ENCODE measurements around the gene DCTN3. TPM values are rescaled to one million over a fixed set of nuclear protein-coding genes. Genes with fewer than 3 reads are reported as not detected.
A peak's percentile ranks its signal among the peaks of the same experiment; 100 is the strongest.

Gene DCTN3
- total and polyA plus RNA-seq, 2 donors from 2014 or later = 92.0 to 175 TPM

DNA sequence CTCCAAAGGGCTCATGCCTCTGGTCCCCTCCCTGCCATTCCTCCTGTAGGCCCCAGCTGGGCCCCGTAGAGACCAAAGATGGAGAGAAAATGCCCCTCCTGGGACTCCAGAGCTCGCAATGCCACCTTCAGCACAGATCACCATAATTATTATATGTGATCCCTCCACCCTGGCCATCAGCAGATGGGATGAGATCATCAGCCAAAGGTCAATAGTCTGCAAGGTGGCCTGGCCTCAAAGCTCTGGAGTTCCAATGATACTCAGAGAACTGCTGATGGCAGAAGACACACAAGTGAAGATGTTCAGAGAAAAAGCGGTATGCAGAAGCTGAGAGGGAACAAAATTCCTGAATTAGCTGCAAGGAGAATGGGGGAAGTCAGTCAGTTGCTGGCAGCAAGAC, 13.4 kb downstream of the DCTN3 start:
- intact Hi-C loops (cut with DNase I) = no loop called here
- no peak overlapping the region for H3K27ac ChIP-seq (ENCODE audit: low read depth in 2 of 2, low read length in 2 of 2)
- peaks cover 0 to 11% (median 8%) of the 10 kb centered on the region in 3 donors for H3K4me1 ChIP-seq (ENCODE audit: control insufficient read depth in 2 of 3, insufficient read depth in 2 of 3, low read depth in 1 of 3, low read length in 3 of 3)
- no peak overlapping the region for H3K4me3 ChIP-seq (ENCODE audit: low read length in 3 of 3)
- no peaks in the 10 kb centered on the region for H3K36me3 ChIP-seq (ENCODE audit: control insufficient read depth in 2 of 3, insufficient read depth in 3 of 3, low read length in 3 of 3)
- no peaks in the 10 kb centered on the region for H3K9me3 ChIP-seq (ENCODE audit: control insufficient read depth in 2 of 3, insufficient read depth in 1 of 3, low read length in 3 of 3)
- TF ChIP-seq, protein P1, sequence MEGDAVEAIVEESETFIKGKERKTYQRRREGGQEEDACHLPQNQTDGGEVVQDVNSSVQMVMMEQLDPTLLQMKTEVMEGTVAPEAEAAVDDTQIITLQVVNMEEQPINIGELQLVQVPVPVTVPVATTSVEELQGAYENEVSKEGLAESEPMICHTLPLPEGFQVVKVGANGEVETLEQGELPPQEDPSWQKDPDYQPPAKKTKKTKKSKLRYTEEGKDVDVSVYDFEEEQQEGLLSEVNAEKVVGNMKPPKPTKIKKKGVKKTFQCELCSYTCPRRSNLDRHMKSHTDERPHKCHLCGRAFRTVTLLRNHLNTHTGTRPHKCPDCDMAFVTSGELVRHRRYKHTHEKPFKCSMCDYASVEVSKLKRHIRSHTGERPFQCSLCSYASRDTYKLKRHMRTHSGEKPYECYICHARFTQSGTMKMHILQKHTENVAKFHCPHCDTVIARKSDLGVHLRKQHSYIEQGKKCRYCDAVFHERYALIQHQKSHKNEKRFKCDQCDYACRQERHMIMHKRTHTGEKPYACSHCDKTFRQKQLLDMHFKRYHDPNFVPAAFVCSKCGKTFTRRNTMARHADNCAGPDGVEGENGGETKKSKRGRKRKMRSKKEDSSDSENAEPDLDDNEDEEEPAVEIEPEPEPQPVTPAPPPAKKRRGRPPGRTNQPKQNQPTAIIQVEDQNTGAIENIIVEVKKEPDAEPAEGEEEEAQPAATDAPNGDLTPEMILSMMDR (IDR thresholded peaks at IDR 0.05; ENCODE audit: borderline replicate concordance, extremely low read depth, insufficient read depth) = no peak
- FAIRE-seq = no peak
- H3K9ac ChIP-seq (ENCODE audit: low read length in 3 of 3) = no peak overlapping the region
- no peak for DNase-seq
- H3K27me3 ChIP-seq (ENCODE audit: control insufficient read depth, insufficient read depth, low read length) = no peaks in the 10 kb centered on the region

DNA sequence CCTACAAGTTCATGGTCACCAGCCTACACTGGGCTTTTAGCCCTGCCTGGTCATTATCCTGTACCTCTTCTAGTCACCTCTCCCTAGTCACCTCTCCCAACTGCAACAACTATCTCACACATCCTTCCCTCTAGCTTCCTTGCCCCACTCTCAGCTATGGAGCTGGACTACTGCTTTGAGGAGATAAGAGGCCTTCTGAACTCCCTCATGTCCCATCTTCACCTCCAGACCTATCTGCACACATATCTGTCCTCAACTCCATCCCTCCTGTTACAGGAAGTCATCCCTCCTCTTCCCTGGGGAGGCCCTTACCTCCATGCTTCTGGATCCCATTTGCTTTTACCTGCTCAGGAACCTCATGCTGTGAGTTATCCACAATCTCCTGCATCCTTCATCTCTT, 14.1 kb downstream of the DCTN3 start:
- TF ChIP-seq, protein P1 (IDR thresholded peaks at IDR 0.05; ENCODE audit: borderline replicate concordance, extremely low read depth, insufficient read depth) = no peak
- H3K27ac ChIP-seq (ENCODE audit: low read depth in 2 of 2, low read length in 2 of 2) = no peak overlapping the region
- H3K4me1 ChIP-seq (ENCODE audit: control insufficient read depth in 2 of 3, insufficient read depth in 2 of 3, low read depth in 1 of 3, low read length in 3 of 3) = peaks cover 0 to 7% (median 4%) of the 10 kb centered on the region in 3 donors
- no peaks in the 10 kb centered on the region for H3K27me3 ChIP-seq (ENCODE audit: control insufficient read depth, insufficient read depth, low read length)
- no peaks in the 10 kb centered on the region for H3K36me3 ChIP-seq (ENCODE audit: control insufficient read depth in 2 of 3, insufficient read depth in 3 of 3, low read length in 3 of 3)
- FAIRE-seq (no peak), DNase-seq (no peak)
- H3K9me3 ChIP-seq (ENCODE audit: control insufficient read depth in 2 of 3, insufficient read depth in 1 of 3, low read length in 3 of 3) = no peaks in the 10 kb centered on the region
- H3K4me3 ChIP-seq (ENCODE audit: low read length in 3 of 3) = no peak overlapping the region
- intact Hi-C loops (cut with DNase I) = no loop called here
- H3K9ac ChIP-seq (ENCODE audit: low read length in 3 of 3) = no peak overlapping the region

DNA sequence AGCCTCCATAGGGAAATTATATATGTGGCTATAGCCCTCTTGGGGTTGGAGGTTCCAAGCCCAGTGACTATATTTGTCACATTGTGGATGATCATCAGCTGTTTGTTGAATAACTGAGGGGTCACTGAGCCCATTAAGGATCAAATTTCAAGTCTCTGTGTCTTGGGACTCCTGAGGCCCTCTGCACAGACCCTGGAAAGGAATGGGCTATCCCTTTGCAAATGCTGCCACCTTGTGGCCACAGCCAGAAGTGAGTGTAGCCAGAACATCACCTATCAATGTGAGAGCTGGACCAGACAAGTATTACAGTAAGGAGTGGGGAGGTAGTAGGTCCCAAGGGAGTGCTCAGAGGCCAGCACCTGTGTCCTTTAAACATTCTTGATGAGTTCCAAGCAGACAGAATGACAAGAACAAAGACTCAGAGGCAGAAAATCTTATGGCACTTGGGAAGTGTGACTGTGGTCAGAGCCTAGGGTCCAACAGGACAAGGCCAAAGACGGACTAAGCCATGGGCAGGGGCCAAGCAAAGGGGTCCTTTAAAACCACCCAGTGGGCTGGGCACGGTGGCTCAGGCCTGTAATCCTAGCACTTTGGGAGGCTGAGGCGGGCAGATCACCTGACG, 16.6 kb downstream of the DCTN3 start:
- Histone ChIP-seq H3K9me3 (ENCODE audit: control insufficient read depth in 2 of 3, insufficient read depth in 1 of 3, low read length in 3 of 3) (no peaks in the 10 kb centered on the region), H3K27ac (ENCODE audit: low read depth in 2 of 2, low read length in 2 of 2) (no peak overlapping the region), H3K27me3 (ENCODE audit: control insufficient read depth, insufficient read depth, low read length) (no peaks in the 10 kb centered on the region), H3K36me3 (ENCODE audit: control insufficient read depth in 2 of 3, insufficient read depth in 3 of 3, low read length in 3 of 3) (no peaks in the 10 kb centered on the region), H3K4me3 (ENCODE audit: low read length in 3 of 3) (no peak overlapping the region), H3K9ac (ENCODE audit: low read length in 3 of 3) (no peak overlapping the region), H3K4me1 (ENCODE audit: control insufficient read depth in 2 of 3, insufficient read depth in 2 of 3, low read depth in 1 of 3, low read length in 3 of 3) (no peaks in the 10 kb centered on the region)
- TF ChIP-seq, protein P1 (IDR thresholded peaks at IDR 0.05; ENCODE audit: borderline replicate concordance, extremely low read depth, insufficient read depth) = peak; percentile 97
- intact Hi-C loops (cut with DNase I) = no loop called here
- DNase-seq (peak; percentile 89 to 94 (median 91)), FAIRE-seq (no peak)
